ENCODE data around the gene COL4A2. TPM values are rescaled to one million over a fixed set of nuclear protein-coding genes. Genes with fewer than 3 reads are reported as not detected.

Gene COL4A2
- total RNA-seq, 1 donor = 0.21 TPM

DNA sequence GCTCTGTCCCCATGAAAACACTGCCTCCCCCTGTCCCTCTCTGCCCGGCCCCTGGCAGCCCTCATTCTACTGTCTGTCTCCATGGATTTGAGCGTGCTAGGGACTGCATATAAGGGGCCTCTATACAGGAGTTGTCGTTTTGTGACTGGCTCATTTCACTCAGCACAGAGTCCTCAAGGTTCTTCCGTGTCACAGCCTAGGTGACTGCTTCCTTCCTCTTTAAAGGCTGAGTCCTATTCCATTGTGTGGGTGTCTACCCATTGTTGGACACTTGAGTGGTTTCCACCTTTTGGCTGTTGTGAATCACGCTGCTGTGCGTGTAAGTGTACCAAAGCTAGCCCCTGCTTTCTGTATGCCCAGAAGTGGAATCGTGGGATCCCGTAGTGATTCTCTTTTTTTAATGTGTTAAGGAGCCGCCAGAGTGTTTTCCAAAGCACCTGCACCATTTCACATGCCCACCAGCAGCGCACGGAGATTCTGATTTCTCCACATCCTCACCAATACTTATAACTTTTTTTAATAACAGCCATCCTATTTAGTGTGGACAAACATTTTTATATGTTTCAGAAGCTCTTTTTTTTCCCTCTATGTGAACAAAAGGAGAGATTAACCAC lies 116.7 kb downstream of the COL4A2 start:
- Histone ChIP-seq H3K4me1 (ENCODE audit: insufficient read depth, low read length) (no peaks in the 10 kb centered on the region), H3K27me3 (ENCODE audit: insufficient read depth, low read length) (peaks cover 62% of the 10 kb centered on the region), H3K9me3 (ENCODE audit: low read depth, low read length) (no peaks in the 10 kb centered on the region), H3K4me3 (ENCODE audit: low read length) (no peak overlapping the region)

DNA sequence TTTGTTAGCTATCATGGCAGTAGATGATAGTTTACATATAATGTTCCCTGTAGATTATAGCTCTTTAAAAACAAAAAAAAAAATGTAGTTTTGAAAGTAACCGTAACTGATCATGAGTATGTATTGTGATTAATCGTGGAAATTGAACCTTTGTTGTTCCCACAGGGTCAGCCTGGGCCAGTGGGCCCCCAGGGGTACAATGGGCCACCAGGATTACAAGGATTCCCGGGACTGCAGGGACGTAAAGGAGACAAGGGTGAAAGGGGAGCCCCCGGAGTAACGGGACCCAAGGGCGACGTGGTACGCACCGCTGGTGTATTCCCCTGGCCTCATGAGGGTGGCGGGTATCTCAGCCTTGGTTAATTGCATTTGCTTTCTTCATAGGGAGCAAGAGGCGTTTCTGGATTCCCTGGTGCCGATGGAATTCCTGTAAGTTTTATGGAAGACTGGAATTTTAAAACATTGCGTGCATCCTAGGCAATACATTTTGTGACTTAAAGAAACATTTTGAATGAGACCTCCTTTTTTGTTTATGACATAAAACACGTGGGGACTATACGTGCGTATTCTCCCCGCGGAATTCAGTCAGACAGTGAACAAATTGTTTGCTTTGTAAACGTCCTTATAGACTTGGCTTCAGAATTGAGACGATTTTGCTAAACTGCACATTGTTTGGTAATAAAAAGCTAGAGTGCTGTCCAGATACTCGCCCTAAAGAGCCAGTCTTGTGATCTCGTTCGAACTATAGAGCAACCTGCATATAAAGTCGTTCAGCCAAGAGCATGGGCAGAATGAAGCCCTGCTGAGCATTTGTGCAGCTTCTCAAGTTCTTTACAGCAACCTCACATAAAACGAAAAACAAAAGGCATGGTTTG lies 117.7 kb downstream of the COL4A2 start:
- Histone ChIP-seq H3K4me1 (ENCODE audit: insufficient read depth, low read length) (no peaks in the 10 kb centered on the region), H3K9me3 (ENCODE audit: low read depth, low read length) (no peaks in the 10 kb centered on the region), H3K27me3 (ENCODE audit: insufficient read depth, low read length) (peaks cover 52% of the 10 kb centered on the region), H3K4me3 (ENCODE audit: low read length) (no peak overlapping the region)

DNA sequence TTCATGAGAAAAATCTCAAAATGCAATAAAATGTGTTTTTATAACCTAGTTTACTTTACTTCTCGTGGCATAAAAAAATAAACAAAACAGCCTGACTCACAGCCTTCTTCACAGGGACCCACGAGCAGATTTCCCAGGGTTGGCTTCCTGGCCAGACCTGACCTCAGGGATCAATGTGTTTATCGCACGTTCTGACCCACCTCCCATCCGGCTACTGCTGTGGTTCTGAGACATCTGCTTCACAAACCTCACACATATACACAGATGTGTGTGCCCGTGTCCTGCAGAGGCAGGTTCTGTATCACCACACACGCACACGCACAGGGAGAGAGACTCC lies 118.3 kb downstream of the COL4A2 start:
- H3K4me3 ChIP-seq (ENCODE audit: low read length) = no peak overlapping the region
- peaks cover 49% of the 10 kb centered on the region for H3K27me3 ChIP-seq (ENCODE audit: insufficient read depth, low read length)
- H3K4me1 ChIP-seq (ENCODE audit: insufficient read depth, low read length) = no peaks in the 10 kb centered on the region
- H3K9me3 ChIP-seq (ENCODE audit: low read depth, low read length) = no peaks in the 10 kb centered on the region

DNA sequence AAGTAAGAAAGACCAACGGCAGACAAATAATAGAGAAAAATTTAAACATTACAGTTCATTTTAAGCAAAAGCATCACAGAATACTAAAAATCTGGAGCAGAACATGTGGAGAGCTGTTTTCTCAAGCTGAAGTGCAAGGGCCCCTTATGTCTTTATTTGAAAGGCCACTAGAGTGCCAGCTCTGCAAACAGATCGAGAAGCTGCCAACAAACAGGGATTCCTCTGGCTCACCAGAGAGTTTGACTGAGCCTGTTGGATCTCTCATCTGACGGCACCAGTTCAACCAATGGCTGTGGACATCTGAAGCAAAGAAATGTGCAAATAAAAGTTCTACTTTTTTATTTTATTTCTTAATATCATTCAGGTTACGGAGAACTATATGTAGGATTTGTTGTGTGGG lies 119.7 kb downstream of the COL4A2 start:
- H3K4me1 ChIP-seq (ENCODE audit: insufficient read depth, low read length) = no peaks in the 10 kb centered on the region
- no peak overlapping the region for H3K4me3 ChIP-seq (ENCODE audit: low read length)
- H3K27me3 ChIP-seq (ENCODE audit: insufficient read depth, low read length) = peaks cover 37% of the 10 kb centered on the region
- H3K9me3 ChIP-seq (ENCODE audit: low read depth, low read length) = no peaks in the 10 kb centered on the region

DNA sequence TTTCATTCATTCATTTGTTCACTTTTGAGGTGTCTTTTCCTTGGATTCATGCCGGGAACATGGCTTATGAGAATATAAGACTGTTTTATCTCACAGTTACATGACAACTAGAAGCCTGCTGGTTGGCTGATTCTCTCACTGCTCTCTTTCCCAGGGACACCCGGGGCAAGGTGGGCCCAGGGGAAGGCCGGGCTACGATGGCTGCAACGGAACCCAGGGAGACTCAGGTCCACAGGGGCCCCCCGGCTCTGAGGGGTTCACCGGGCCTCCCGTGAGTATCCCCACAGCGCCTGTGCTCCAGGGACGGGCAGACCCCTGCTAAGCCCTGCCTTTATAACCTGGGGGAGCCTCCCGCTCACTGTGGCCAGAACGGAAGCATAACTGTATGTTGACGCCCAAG lies 121.2 kb downstream of the COL4A2 start:
- H3K4me3 ChIP-seq (ENCODE audit: low read length) = no peak overlapping the region
- H3K27me3 ChIP-seq (ENCODE audit: insufficient read depth, low read length) = peaks cover 23% of the 10 kb centered on the region
- no peaks in the 10 kb centered on the region for H3K9me3 ChIP-seq (ENCODE audit: low read depth, low read length)
- no peaks in the 10 kb centered on the region for H3K4me1 ChIP-seq (ENCODE audit: insufficient read depth, low read length)

DNA sequence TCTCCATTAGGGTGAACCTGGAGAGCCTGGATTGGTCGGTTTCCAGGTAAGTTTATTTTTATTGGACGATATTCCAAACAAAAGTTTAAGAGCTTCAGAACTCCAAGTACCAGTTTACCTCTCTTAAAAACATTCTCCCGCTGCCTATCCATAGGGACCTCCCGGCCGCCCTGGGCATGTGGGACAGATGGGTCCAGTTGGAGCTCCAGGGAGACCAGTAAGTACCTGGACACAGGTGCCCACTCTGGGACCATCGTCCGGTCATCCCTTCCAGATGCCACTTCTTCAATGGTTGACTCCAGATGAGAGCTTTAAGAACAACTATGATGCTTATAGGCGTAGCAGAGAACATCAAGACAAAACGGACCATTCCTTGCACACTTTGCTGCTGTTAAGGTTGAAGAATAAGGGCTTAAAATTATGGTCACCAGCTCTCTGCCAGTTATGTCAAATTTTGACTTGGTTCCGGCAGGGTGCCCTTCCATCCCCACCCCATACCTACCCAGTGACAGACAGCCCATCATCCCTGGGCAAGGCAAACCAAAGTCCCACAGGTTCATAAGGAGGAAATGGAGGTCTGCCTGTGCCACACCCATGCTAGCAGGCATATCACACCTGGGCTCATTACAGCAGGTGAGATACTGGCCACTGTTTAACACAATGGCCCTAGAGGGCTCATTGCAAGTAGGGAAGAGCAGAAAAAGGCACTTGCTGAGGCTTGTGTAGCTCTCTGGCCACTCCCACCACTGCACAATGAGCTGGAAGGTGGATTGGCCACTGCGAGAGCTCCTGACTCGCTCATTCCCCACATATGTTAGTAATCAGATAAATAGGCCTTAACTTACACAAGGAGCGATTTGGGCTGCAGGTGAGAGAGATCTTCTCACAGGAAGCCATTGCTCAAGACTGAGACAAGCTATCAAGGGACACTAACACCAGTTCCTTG lies 123.6 kb downstream of the COL4A2 start:
- no peak overlapping the region for H3K4me3 ChIP-seq (ENCODE audit: low read length)
- no peaks in the 10 kb centered on the region for H3K9me3 ChIP-seq (ENCODE audit: low read depth, low read length)
- H3K4me1 ChIP-seq (ENCODE audit: insufficient read depth, low read length) = no peaks in the 10 kb centered on the region
- H3K27me3 ChIP-seq (ENCODE audit: insufficient read depth, low read length) = peaks cover 3% of the 10 kb centered on the region

DNA sequence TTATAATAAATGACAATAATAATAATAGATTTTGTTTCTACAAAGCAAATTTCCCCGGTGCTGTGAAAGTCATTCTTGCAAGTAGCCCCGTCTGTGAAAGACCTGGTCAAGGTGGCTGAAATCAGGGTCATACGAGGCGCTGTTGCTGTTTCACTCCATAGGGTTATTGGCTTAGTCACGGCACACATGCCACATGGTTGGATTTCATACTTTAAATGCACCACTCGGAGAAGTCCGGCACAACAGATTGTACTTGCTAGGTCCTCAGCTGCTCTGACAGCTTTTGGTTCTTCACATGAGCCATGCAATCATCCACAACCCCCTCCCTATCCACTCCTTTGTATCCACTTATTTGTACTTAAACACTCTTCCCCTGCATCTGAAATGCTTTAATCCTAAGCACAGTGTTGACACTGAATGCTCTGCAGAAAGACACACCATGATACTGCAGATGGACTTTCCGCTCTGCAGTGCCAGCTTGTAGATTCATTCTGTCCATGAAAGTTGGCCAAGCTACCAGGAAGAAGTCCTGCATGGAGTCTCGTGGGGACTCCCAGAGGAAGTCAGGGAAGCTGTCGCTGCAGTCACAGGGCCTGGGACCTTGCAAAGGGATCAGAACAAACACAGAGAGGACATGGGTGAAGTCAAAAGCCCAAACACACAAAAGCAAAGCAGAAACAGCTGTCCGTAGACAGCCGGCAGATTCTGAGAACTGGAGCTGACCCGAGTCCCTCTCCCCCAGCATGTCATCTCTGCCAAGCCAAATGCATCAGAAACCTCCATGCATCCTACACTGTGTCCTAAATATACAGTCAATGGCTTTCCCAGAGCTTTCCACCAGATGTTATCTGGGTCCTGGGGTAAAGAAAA lies 124.6 kb downstream of the COL4A2 start:
- Histone ChIP-seq H3K4me1 (ENCODE audit: insufficient read depth, low read length) (no peaks in the 10 kb centered on the region), H3K9me3 (ENCODE audit: low read depth, low read length) (no peaks in the 10 kb centered on the region), H3K4me3 (ENCODE audit: low read length) (no peak overlapping the region), H3K27me3 (ENCODE audit: insufficient read depth, low read length) (no peaks in the 10 kb centered on the region)

DNA sequence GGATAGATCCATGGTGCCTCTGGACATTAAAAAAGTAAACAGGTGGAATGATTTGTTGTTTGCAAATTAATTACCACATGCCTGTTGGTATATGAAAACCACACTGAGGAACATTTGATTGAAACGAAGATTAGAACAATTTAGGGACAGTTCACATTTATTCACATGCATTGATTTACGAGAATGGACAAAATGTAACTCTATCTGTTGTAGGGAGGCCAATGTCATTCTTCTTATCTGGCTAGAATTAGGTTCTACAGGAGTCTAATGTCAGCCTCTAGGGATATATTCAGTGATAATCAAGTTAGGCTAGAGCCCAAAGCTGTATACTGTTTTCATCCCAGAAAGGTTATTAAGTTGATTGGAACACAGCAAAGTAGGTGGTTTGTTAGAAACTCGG lies 125.4 kb downstream of the COL4A2 start:
- Histone ChIP-seq H3K4me1 (ENCODE audit: insufficient read depth, low read length) (no peaks in the 10 kb centered on the region), H3K27me3 (ENCODE audit: insufficient read depth, low read length) (no peaks in the 10 kb centered on the region), H3K4me3 (ENCODE audit: low read length) (no peak overlapping the region), H3K9me3 (ENCODE audit: low read depth, low read length) (no peaks in the 10 kb centered on the region)

DNA sequence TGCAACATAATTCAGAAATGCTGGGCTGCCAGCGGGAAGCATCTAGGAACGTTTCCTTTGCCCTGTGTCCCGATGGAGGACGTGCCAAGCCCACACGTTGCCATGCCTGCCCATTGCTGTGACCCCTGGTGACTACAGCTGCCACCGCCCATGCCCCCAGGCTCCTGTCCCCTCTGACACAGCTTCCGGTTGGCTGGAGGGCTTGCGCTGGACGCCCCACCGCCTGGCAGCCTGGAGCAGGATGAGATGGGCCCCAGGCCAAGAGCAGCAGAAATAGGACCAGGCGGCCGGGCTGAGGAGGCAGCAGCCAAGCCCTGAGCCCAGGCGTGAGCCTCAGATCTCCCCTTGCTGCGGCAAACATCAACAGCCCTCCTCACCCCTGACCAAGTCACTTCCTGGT lies 125.9 kb downstream of the COL4A2 start:
- Histone ChIP-seq H3K27me3 (ENCODE audit: insufficient read depth, low read length) (no peaks in the 10 kb centered on the region), H3K4me1 (ENCODE audit: insufficient read depth, low read length) (no peaks in the 10 kb centered on the region), H3K9me3 (ENCODE audit: low read depth, low read length) (no peaks in the 10 kb centered on the region), H3K4me3 (ENCODE audit: low read length) (no peak overlapping the region)

DNA sequence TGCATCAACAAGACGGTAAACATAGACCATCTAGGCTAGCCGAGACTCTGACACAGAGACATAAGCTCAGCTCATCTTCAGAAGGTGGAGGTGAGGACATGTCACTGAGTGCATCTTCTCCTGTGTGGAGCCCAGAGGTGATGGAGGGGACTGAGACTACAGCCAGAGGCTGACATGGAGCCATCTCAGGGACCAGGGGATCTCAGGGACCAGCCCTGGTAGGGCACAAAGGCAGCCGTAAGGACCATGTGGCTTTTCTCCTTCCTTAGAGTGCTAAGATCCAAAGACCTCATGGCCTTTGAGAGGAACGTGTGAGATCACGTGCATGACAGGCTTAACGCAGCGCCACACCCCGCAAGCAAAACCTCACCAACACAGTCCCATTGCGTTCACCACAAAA lies 127.5 kb downstream of the COL4A2 start:
- no peaks in the 10 kb centered on the region for H3K27me3 ChIP-seq (ENCODE audit: insufficient read depth, low read length)
- no peak overlapping the region for H3K4me3 ChIP-seq (ENCODE audit: low read length)
- no peaks in the 10 kb centered on the region for H3K9me3 ChIP-seq (ENCODE audit: low read depth, low read length)
- no peaks in the 10 kb centered on the region for H3K4me1 ChIP-seq (ENCODE audit: insufficient read depth, low read length)

DNA sequence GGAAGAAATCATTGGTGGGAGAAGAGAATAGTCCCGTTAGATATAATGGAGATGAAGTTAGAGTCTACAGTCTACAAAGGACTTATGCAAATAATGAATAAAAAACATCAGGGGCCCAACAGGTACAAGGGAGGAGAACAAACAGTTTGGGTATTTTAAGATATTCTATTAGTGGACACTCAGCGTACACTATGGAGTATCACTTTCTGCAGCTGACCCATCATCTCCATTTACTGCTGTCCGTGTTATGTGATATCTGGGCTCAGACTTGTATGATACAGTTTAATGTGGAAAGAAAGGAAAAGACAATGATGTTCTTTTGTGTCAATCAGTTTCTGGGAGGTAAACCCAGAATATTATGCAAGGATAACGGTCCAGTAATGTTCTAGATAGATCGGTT lies 128.2 kb downstream of the COL4A2 start:
- H3K9me3 ChIP-seq (ENCODE audit: low read depth, low read length) = no peaks in the 10 kb centered on the region
- H3K27me3 ChIP-seq (ENCODE audit: insufficient read depth, low read length) = no peaks in the 10 kb centered on the region
- no peak overlapping the region for H3K4me3 ChIP-seq (ENCODE audit: low read length)
- H3K4me1 ChIP-seq (ENCODE audit: insufficient read depth, low read length) = no peaks in the 10 kb centered on the region

DNA sequence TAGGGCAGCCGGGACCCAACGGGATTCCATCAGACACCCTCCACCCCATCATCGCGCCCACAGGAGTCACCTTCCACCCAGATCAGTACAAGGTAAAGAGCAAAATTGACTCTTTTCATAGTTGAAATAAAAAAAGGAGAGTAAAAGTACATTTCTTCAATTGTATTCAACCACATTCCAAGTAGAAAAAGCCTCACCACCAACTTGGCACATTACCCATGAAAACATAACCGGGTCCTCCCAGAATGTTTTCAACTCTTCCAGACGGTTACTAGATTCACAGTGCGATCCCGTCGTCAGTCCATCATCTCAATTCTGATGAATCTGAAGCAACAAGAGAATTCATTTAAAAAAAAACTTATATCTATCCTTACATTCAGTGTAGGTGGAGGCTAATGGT lies 129.2 kb downstream of the COL4A2 start:
- Histone ChIP-seq H3K9me3 (ENCODE audit: low read depth, low read length) (no peaks in the 10 kb centered on the region), H3K4me3 (ENCODE audit: low read length) (no peak overlapping the region)

DNA sequence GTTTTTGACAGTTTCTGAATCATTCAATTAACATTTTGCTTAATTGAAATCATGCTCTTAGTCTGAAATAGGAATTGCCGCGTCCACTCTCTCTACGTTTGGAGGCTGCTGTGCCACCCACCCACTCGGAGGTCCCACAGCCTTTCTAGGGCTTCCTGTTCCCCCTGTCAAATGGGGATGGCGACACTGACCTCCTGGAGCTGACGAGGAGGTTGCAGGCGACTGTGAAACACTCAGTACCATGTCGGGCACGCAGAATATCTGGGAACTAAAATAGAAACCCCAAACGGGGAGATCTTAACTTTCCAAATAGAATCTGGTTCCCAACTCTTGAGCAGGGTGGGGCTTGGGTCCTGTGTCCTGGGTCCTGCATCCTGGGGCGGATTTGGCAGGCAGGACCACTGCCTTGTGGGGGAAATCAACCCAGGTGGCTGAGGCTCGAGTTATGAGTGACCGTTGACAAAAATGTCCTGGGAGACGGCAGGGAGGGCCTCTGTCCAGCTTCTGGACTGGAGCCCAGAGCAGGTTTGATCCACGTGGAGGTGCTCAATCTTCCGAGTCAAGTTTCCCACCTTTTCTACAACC lies 129.8 kb downstream of the COL4A2 start:
- H3K9me3 ChIP-seq (ENCODE audit: low read depth, low read length) = no peaks in the 10 kb centered on the region
- H3K4me3 ChIP-seq (ENCODE audit: low read length) = no peak overlapping the region
- H3K4me1 ChIP-seq (ENCODE audit: insufficient read depth, low read length) = no peaks in the 10 kb centered on the region

More for the DNA sequence above, 129.2 kb downstream of the COL4A2 start:
- H3K4me1 ChIP-seq (ENCODE audit: insufficient read depth, low read length) = no peaks in the 10 kb centered on the region
- no peaks in the 10 kb centered on the region for H3K27me3 ChIP-seq (ENCODE audit: insufficient read depth, low read length)

DNA sequence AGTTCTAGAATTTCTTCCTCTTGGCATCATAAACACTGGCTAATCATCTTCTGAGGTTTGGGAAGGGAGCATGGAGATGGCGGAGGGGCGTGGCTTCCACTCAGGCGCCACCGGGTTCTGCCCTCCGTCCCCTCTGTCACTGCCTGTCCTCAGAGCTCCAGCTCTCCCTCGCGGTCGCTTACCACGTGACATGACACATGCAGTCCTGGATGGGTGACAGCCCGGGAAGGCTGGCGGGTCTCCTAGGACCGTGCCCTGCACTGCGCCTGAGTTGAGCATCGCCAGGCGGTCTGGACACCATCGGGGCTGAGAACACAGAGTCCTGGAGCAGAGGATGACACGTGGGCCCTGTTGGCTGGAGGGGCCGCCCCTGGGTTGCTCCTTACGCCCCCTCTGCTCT lies 131.1 kb downstream of the COL4A2 start:
- no peaks in the 10 kb centered on the region for H3K27me3 ChIP-seq (ENCODE audit: insufficient read depth, low read length)
- no peaks in the 10 kb centered on the region for H3K9me3 ChIP-seq (ENCODE audit: low read depth, low read length)
- H3K4me1 ChIP-seq (ENCODE audit: insufficient read depth, low read length) = no peaks in the 10 kb centered on the region
- H3K4me3 ChIP-seq (ENCODE audit: low read length) = no peak overlapping the region

More for the DNA sequence above, 129.8 kb downstream of the COL4A2 start:
- H3K27me3 ChIP-seq (ENCODE audit: insufficient read depth, low read length) = no peaks in the 10 kb centered on the region
